GM12891 (cell line): ENCODE results near the gene VPS33A.

ENCODE experiments used
- PAX5 ChIP-seq: IDR thresholded peaks from 2 replicates; pipeline ENCODE4 v1.6.1; 2011; ENCODE audit warnings: low read length, moderate library complexity, mild to moderate bottlenecking; ENCODE audit not compliant: insufficient read depth, severe bottlenecking
- POLR2A ChIP-seq: IDR thresholded peaks from 2 replicates; pipeline ENCODE4 v1.6.1; 2011; ENCODE audit warnings: low read depth, low read length, control low read depth
- POLR2AphosphoS5 ChIP-seq: IDR thresholded peaks from 2 replicates; pipeline ENCODE4 v1.6.1; 2011; ENCODE audit warnings: low read depth, low read length, control low read depth
- SPI1 ChIP-seq: IDR thresholded peaks from 2 replicates; pipeline ENCODE4 v1.6.1; 2011; ENCODE audit warnings: low read depth, low read length, control low read depth
- TAF1 ChIP-seq: IDR thresholded peaks from 2 replicates; pipeline ENCODE4 v1.6.1; 2011; ENCODE audit warnings: low read depth, low read length, control low read depth

- TF ChIP-seq TAF1 (no peak), POLR2A (no peak), POLR2AphosphoS5 (no peak), PAX5 (no peak), SPI1 (no peak)
These were observed 17.4 kb upstream of the VPS33A start for GRCh38 chr12:122283680-122284079.
